RWPE1 (cell line): ENCODE data around the gene MYH10.

Source experiments
- CTCF ChIA-PET: fragments of 350-600 bp; sonication (Branson Sonifier 250); formaldehyde crosslinking; extraction: SDS; loops from one replicate; lab custom pipeline; 2021; lab: Yijun Ruan, JAX
- POLR2A ChIA-PET: fragments of 400-600 bp; formaldehyde crosslinking; extraction: SDS; loops from one replicate; lab custom pipeline; 2020; ENCODE audit warnings: antibody characterized with exemption; ENCODE audit not compliant: low non-redundant PET; lab: Yijun Ruan, JAX
- DNase-seq: peaks from one replicate; pipeline ENCODE4 v3.0.0; 2012; ENCODE audit warnings: low spot score
- H3K27ac ChIP-seq: fragments of 450-650 bp; 2 replicates; pipeline ENCODE4 v1.5.1; 2017
- CTCF ChIP-seq: fragments of 450-650 bp; conservative IDR thresholded peaks from 2 replicates; pipeline ENCODE4 v1.5.1; 2017; ENCODE audit warnings: low read depth, mild to moderate bottlenecking

MYH10 gene

GRCh38 chr17:8451933-8452614, 178.5 kb downstream of the MYH10 start:
- POLR2A ChIA-PET: interaction anchor here (0.6 kb wide), 1 partner anchor 1202 kb away, joined by 5 read pairs; no protein-coding TSS in a partner anchor

GRCh38 chr17:8448310-8448709, 182.2 kb downstream of the MYH10 start:
- DNase-seq: no peak
- ChIA-PET POLR2A (no interaction called here), CTCF (no interaction called here)
- TF ChIP-seq CTCF: no peak
- H3K27ac ChIP-seq: no peak overlapping the region

More at GRCh38 chr17:8451933-8452614, 178.5 kb downstream of the MYH10 start:
- H3K27ac ChIP-seq: no peak overlapping the region
- CTCF ChIA-PET: no interaction called here
- DNase-seq: no peak
- no peak for TF ChIP-seq CTCF

GRCh38 chr17:8447799-8448198, 182.7 kb downstream of the MYH10 start:
- ChIA-PET CTCF (no interaction called here), POLR2A (no interaction called here)
- DNase-seq: no peak
- no peak for TF ChIP-seq CTCF
- no peak overlapping the region for H3K27ac ChIP-seq

GRCh38 chr17:8445536-8445935, 185.0 kb downstream of the MYH10 start:
- TF ChIP-seq CTCF: no peak
- no peak overlapping the region for H3K27ac ChIP-seq
- DNase-seq: no peak
- CTCF ChIA-PET: no interaction called here
- POLR2A ChIA-PET: no interaction called here

GRCh38 chr17:8444494-8444893, 186.0 kb downstream of the MYH10 start:
- H3K27ac ChIP-seq: no peak overlapping the region
- DNase-seq: no peak
- CTCF ChIA-PET: interaction anchor here (0.6 kb wide), 1 partner anchor 9 kb away, joined by 3 read pairs; the partner anchor contains the start of gene NDEL1
- no peak for TF ChIP-seq CTCF
- POLR2A ChIA-PET: no interaction called here

GRCh38 chr17:8443756-8444155, 186.8 kb downstream of the MYH10 start:
- no peak for DNase-seq
- ChIA-PET POLR2A (no interaction called here), CTCF (interaction anchor here (0.6 to 0.7 kb wide), 2 partner anchors 8 to 276 kb away, joined by 3 read pairs; partner anchors contain the start of gene NDEL1)
- no peak for TF ChIP-seq CTCF
- H3K27ac ChIP-seq: no peak overlapping the region
